Transverse colon (tissue), 4 donors: ENCODE measurements around the gene UNC13C. TPM values are rescaled to one million over a fixed set of nuclear protein-coding genes. Genes with fewer than 3 reads are reported as not detected.

ENCODE experiments used
- DNase-seq: peaks from one replicate; pipeline ENCODE4 v3.0.0-alpha.2; 2019
- H3K27ac ChIP-seq, 4 donors: fragments of 200-600 bp; sonication (generic); 2 replicates each; pipeline ENCODE4 v1.5.1; 2016 to 2018; ENCODE audit warnings: inconsistent platforms in 4 of 4
- H3K27me3 ChIP-seq: fragments of 200-600 bp; sonication (generic); 2 replicates; pipeline ENCODE4 v1.5.1; 2017; ENCODE audit warnings: inconsistent platforms
- H3K36me3 ChIP-seq, 4 donors: fragments of 200-600 bp; sonication (generic); 2 replicates each; pipeline ENCODE4 v1.5.1; 2017 to 2019; ENCODE audit warnings: inconsistent platforms in 4 of 4
- H3K4me1 ChIP-seq, 4 donors: fragments of 200-600 bp; sonication (generic); 2 replicates each; pipeline ENCODE4 v1.5.1; 2017 to 2020; ENCODE audit warnings: inconsistent platforms in 4 of 4
- H3K4me3 ChIP-seq, 4 donors: fragments of 200-600 bp; sonication (generic); 1 replicate in 1 of 4; 2 replicates in 3 of 4; pipeline versions ENCODE4 v1.5.1 to v1.6.1; 2017 to 2019; ENCODE audit warnings: inconsistent platforms in 4 of 4
- H3K9me3 ChIP-seq, 2 donors: fragments of 200-600 bp; sonication (generic); 2 replicates each; pipeline ENCODE4 v1.5.1; 2017 to 2019; ENCODE audit warnings: inconsistent platforms in 2 of 2
- CTCF ChIP-seq, 5 experiments: fragments of 200-600 bp in 3 of 5; fragments of 450-650 bp in 2 of 5; sonication (generic) in 3 of 5; IDR thresholded peaks; 1 replicate in 2 of 5; 2 replicates in 3 of 5; pipeline ENCODE4 v1.5.1; 2016 to 2017; ENCODE audit warnings: antibody characterized with exemption in 5 of 5, inconsistent platforms in 3 of 5, mild to moderate bottlenecking in 2 of 5, moderate library complexity in 1 of 5
- EP300 ChIP-seq: sonication (generic); formaldehyde crosslinking; IDR thresholded peaks from one replicate; pipeline ENCODE4 v1.6.1; 2017; ENCODE audit warnings: antibody characterized with exemption, low read depth
- POLR2A ChIP-seq: fragments of 450-650 bp; IDR thresholded peaks from one replicate; pipeline ENCODE4 v1.6.1; 2016; ENCODE audit warnings: antibody characterized with exemption, mild to moderate bottlenecking, moderate library complexity
- POLR2AphosphoS5 ChIP-seq, 3 donors: sonication (generic); formaldehyde crosslinking; IDR thresholded peaks; one replicate each; pipeline ENCODE4 v1.6.1; 2016; ENCODE audit warnings: antibody characterized with exemption in 3 of 3
- WGBS, 2 donors: methylation state at CpG; one replicate each; pipeline ENCODE4 v1.1.5; 2018; ENCODE audit warnings: low coverage in 1 of 2; 5-methylcytosine and 5-hydroxymethylcytosine counted together
- in situ Hi-C, 4 donors: fragments of 200-750 bp; cut with MboI; loops; one replicate each; pipeline versions ENCODE4 v1.15.0 to v1.15.1; 2017; ENCODE audit warnings: low sequenced_read_pairs in 3 of 4, low pct_ligation_motif_present in 1 of 4, low pct_unique_long_range_greater_than_20kb in 1 of 4
- intact Hi-C: fragments of 100-400 bp; cut with DNase I; formaldehyde crosslinking; loops from one replicate; pipeline ENCODE4 v1.15.1; 2023; ENCODE audit warnings: low total_unique reads
- total RNA-seq, 4 donors: library from RNA; depleted of rRNA; stranded (reverse); fragments of >200 nt; gene quantifications; one replicate each; pipeline ENCODE4 v1.1.0, GENCODE V29; 2016

The UNC13C gene
- total RNA-seq, 4 donors from 2014 or later: 0.32 to 0.41 (median 0.40) TPM; not detected in 1

GRCh38 chr15:54520616-54521015, 542.4 kb downstream of the UNC13C start:
- Histone ChIP-seq H3K27ac (no peak overlapping the region), H3K27me3 (no peaks in the 10 kb centered on the region), H3K9me3 (no peaks in the 10 kb centered on the region), H3K36me3 (no peaks in the 10 kb centered on the region), H3K4me1 (peaks cover 0 to 7% (median 0%) of the 10 kb centered on the region in 4 donors), H3K4me3 (no peak overlapping the region)
- intact Hi-C loops: no loop called here
- TF ChIP-seq EP300: no peak
- no peak for TF ChIP-seq POLR2A
- TF ChIP-seq POLR2AphosphoS5 (IDR thresholded peaks at IDR 0.05): no peak
- no peak for TF ChIP-seq CTCF (IDR thresholded peaks at IDR 0.05)
- WGBS, 2 donors: 44 to 62% methylated on average over 1 of the region's 1 CpG
- no peak for DNase-seq
- in situ Hi-C loops: no loop called here

- intact Hi-C loops (no loop called here), in situ Hi-C loops (no loop called here)
- DNase-seq: no peak
Observed at GRCh38 chr15:54521206-54521605, 543.0 kb downstream of the UNC13C start.

GRCh38 chr15:54528021-54528420, 549.8 kb downstream of the UNC13C start:
- no peak for DNase-seq
- no peaks in the 10 kb centered on the region for H3K36me3 ChIP-seq
- intact Hi-C loops: no loop called here
- no peak overlapping the region for H3K4me3 ChIP-seq
- TF ChIP-seq CTCF (IDR thresholded peaks at IDR 0.05): no peak
- no peak for TF ChIP-seq EP300
- no peak for TF ChIP-seq POLR2AphosphoS5 (IDR thresholded peaks at IDR 0.05)
- no peaks in the 10 kb centered on the region for H3K9me3 ChIP-seq
- in situ Hi-C loops: no loop called here
- WGBS, 2 donors: 71 to 76% methylated on average over 1 of the region's 1 CpG
- no peaks in the 10 kb centered on the region for H3K27me3 ChIP-seq
- no peak overlapping the region for H3K27ac ChIP-seq
- no peaks in the 10 kb centered on the region for H3K4me1 ChIP-seq

More at GRCh38 chr15:54521206-54521605, 543.0 kb downstream of the UNC13C start:
- no peaks in the 10 kb centered on the region for H3K27me3 ChIP-seq
- no peak overlapping the region for H3K27ac ChIP-seq
- no peaks in the 10 kb centered on the region for H3K9me3 ChIP-seq
- H3K4me3 ChIP-seq: no peak overlapping the region
- 40 to 71% methylated on average over 2 of the region's 2 CpGs for WGBS, 2 donors
- H3K4me1 ChIP-seq: peaks cover 0 to 7% (median 0%) of the 10 kb centered on the region in 4 donors
- H3K36me3 ChIP-seq: no peaks in the 10 kb centered on the region
- no peak for TF ChIP-seq EP300
- no peak for TF ChIP-seq CTCF (IDR thresholded peaks at IDR 0.05)
- TF ChIP-seq POLR2AphosphoS5 (IDR thresholded peaks at IDR 0.05): no peak
- TF ChIP-seq POLR2A: no peak

GRCh38 chr15:54540721-54541120, 562.5 kb downstream of the UNC13C start:
- intact Hi-C loops (no loop called here), in situ Hi-C loops (no loop called here)
- H3K27ac ChIP-seq: no peak overlapping the region
- H3K4me3 ChIP-seq: no peak overlapping the region
- no peak for DNase-seq
- 80 to 81% methylated on average over 4 to 6 of the region's 6 CpGs for WGBS, 2 donors
- TF ChIP-seq POLR2A (no peak), CTCF (IDR thresholded peaks at IDR 0.05) (no peak), EP300 (no peak), POLR2AphosphoS5 (IDR thresholded peaks at IDR 0.05) (no peak)
- H3K27me3 ChIP-seq: no peaks in the 10 kb centered on the region
- no peaks in the 10 kb centered on the region for H3K36me3 ChIP-seq
- H3K4me1 ChIP-seq: no peaks in the 10 kb centered on the region
- peaks cover 3 to 9% of the 10 kb centered on the region in 2 donors for H3K9me3 ChIP-seq
